HTR-8/SVneo (cell line): ENCODE data around the gene PDE4D.
A peak's percentile ranks its signal among the peaks of the same experiment; 100 is the strongest.

Experiments
- DNase-seq: peaks from one replicate; pipeline ENCODE4 v3.0.0; 2011; ENCODE audit warnings: low spot score, mixed read lengths; ENCODE audit not compliant: insufficient read length
- FAIRE-seq: peaks from 2 replicates; lab custom pipeline; 2011; peaks lifted over from hg19 to GRCh38; lab: Jason Lieb, UNC

Gene PDE4D

DNA sequence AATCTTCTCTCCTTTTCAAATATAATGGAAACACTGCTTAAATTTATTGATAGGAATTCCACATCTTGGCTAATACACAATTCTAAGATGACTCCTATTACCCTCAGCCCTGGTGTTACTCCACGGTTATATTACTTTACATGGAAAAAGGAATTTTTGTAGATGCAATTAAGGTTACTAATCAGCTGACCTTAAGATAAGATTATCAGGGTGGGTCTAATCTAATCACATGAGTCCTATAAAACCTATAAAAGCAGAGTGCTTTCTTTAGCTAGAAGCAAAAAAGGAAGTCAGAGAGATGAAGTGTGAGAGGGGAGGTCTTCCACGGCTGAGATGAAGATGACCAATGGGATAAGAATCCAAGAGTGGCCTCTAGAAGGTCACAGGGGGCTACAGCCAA lies 268.6 kb downstream of the PDE4D start:
- no peak for FAIRE-seq
- no peak for DNase-seq

DNA sequence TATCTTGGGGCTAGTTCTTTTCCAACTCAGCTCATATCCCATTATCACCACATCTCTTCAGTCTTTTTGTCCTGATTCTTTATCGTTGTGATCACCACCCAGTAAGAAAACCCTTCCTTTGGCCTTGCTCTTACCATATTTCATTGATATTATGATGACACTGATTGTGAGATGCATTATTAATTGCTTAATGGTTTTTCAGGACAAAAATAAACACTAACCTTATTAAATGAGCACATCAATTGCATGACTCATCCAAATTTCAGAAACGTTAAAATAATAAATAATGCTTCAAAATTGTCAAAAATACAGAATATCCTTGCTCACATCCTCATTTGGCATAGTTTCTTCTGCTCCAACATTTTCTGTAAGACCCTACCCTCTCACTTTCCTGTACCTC lies 270.7 kb downstream of the PDE4D start:
- DNase-seq (no peak), FAIRE-seq (no peak)

DNA sequence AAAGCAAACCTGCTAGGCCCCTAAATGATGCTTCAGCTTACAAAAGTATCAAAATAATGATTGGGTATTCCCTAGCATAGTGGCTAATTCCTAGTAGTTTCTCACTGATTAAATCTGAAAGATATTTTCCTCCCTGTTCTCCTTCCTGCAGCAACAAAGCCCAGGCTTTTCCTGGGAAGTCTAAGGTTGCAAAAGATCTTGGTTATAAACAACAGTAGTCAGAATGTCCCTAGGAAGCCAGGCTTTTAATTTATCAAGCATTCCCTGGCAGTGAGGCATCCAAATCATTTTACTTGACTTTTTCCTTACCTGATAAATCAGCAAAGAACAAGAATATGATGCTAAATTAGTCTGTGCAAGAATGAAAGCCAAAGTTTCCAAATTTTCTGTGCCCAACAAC lies 272.0 kb downstream of the PDE4D start:
- FAIRE-seq (no peak), DNase-seq (no peak)

GRCh38 chr5:59620535-59621212 lies 272.9 kb downstream of the PDE4D start:
- FAIRE-seq (no peak), DNase-seq (no peak)

DNA sequence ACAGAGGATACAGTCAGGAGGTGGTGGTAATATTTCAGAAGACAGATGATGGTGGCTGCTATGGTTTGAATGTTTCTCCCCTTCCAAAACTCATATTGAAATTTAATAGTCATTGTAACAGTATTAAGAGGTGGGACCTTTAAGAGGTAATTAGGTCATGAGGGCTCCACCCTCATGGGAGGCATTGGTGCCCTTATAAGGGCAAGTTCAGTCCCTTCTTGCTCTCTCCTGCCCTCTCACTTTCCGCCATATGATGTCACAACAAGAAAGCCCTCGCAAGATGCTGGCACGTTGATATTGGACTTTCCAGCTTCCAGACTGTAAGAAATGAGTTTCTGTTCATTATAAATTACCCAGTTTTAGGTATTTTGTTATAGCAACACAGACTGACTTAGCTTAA lies 274.9 kb downstream of the PDE4D start:
- FAIRE-seq (no peak), DNase-seq (no peak)

- peak; percentile 64 for FAIRE-seq
Measured at GRCh38 chr5:59617186-59617771, 276.2 kb downstream of the PDE4D start.

GRCh38 chr5:59616413-59616812 lies 277.1 kb downstream of the PDE4D start:
- no peak for FAIRE-seq
- no peak for DNase-seq

More at GRCh38 chr5:59617186-59617771, 276.2 kb downstream of the PDE4D start:
- DNase-seq: no peak

DNA sequence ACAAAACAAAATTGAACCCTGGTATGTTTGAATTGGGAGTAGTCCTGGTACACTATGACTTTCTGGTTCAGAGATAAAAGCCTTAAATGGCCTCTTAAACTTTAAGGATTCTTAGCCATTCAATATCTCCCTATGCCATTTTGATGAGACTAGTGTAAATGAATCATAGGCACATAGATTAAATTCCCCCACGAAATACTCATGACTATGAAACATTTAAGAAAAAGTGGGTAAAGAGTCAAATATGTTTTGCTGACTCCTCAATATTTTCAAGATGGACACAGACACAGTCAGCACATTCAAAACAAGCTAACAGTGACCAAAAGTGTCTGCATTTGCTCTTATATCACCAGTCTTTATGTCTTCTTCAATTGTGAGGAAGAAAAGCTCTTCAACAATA lies 278.3 kb downstream of the PDE4D start:
- FAIRE-seq (no peak), DNase-seq (peak; percentile 13)

GRCh38 chr5:59609501-59610265 lies 283.8 kb downstream of the PDE4D start:
- FAIRE-seq (no peak), DNase-seq (no peak)

DNA sequence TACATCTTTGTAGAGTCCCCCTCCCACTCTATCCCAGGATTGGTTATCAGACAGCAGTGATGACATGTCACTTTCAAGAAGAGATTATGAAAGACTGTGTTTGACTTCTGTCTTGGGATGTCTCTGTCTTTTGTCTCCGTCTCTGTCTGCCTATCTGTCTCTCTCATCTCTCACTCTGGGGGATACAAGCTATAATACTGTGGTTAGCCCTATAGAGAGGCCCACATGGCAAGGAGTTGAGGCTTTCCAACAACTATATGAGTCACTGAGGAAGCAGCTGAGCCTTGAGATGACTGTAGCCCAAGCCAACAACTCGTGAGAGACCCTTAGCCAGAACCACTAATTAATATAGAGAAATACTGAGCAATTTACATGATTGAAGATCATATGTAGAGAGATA lies 284.8 kb downstream of the PDE4D start:
- DNase-seq (no peak), FAIRE-seq (no peak)

- DNase-seq: no peak
- FAIRE-seq: no peak
Measured at GRCh38 chr5:59607138-59607765, 286.3 kb downstream of the PDE4D start.

DNA sequence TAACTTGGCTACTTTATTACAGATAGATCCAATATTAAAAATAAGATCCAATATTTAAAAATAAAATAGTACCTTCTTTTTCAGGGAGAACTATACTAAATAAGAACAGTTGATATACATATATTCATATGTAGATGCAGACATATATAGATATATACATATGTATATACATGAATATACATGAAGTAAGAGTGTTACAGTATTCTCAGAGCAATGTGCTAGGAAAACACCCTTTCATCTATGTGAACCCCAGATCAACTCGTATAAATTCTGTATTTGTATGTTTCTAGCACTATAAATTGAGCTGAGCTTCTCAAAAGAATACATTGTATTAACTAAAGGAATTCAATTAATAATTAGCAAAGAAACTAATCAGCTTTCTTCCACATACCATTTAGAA lies 287.6 kb downstream of the PDE4D start:
- FAIRE-seq (no peak), DNase-seq (no peak)

GRCh38 chr5:59604111-59604510 lies 289.4 kb downstream of the PDE4D start:
- DNase-seq (no peak), FAIRE-seq (no peak)

GRCh38 chr5:59600998-59601397 lies 292.5 kb downstream of the PDE4D start:
- FAIRE-seq: no peak
- DNase-seq: no peak

- no peak for DNase-seq
- FAIRE-seq: no peak
Measured at GRCh38 chr5:59600153-59600552, 293.4 kb downstream of the PDE4D start.

- DNase-seq: no peak
- no peak for FAIRE-seq
Measured at GRCh38 chr5:59599729-59600128, 293.8 kb downstream of the PDE4D start.

DNA sequence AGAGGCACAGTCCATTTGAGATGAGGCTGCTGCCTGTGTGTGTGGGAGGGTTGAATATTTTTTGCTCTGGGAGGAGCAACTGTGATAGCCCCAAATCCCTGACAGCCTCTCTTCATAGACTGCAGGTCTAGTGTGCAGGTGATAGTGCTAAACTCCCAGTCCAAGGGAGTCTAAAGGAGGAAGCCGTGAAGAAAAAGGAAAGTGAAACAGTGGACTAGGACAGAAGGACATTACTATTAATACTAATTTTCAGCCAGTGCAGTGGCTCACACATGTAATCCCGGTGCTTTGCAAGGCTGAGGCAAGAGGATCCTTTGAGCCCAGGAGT lies 295.0 kb downstream of the PDE4D start:
- FAIRE-seq (no peak), DNase-seq (no peak)

DNA sequence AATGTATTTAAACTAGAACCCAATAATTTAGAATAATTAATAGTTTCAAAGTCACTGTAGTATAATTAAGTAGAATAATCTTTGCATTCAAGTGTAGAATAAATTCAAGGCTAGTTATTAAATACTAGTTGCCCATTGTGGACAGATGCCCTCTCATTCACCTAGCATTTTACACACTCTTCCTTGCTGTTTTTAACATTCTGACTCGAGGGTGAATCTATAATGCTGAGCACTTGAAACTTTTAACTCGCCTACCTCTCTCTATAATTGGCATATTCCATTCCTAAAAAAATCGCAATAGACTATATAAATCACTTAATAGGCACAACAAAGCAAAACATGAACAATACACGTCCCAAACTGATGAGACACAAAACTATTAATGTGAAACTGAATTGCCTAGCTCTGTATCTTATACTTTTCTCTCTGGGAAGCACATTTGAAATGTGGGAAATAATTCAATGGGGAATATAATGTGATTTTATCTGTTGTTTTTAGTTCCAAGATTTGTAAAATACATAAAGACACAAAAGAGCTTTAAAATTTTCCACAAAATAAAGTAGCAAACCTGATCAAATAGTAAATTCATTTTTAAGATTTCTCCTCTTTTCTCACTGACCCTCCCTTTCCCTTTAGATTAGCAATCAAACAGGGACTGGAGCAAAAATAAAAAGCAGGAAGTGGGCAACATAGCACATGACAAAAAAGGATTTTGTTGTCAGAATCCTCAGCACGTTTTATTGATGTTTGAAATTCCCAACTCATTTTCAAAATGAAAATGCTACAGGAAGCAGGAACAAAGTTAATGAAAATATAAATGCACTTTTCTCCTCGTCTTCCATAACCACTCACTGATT lies 295.6 kb downstream of the PDE4D start:
- FAIRE-seq (no peak), DNase-seq (no peak)

GRCh38 chr5:59596586-59597350 lies 296.8 kb downstream of the PDE4D start:
- FAIRE-seq (no peak), DNase-seq (peak; percentile 3)
